ENCODE results near the gene PPME1. TPM values are rescaled to one million over a fixed set of nuclear protein-coding genes. Genes with fewer than 3 reads are reported as not detected.
"Not testable (repeated sequence)": the region's sequence is repeated elsewhere in the genome, so short reads cannot be mapped to it uniquely, and the experiment has no call there.

Gene PPME1
- total and polyA plus RNA-seq, 2 of the 4 experiments (the other 2 are of a cell fraction) = 42.3 to 89.5 TPM

- Histone ChIP-seq H4K5ac (ENCODE audit: low read depth, low read length) (no peak overlapping the region), H2AK5ac (ENCODE audit: low read depth, low read length) (no peak overlapping the region), H3K9me3 (ENCODE audit: control insufficient read depth, insufficient read depth, low read length) (no peaks in the 10 kb centered on the region), H2BK5ac (ENCODE audit: low read depth, low read length, poor library complexity, severe bottlenecking) (peak overlapping the region; percentile 58), H2BK20ac (ENCODE audit: low read depth, low read length) (no peak overlapping the region), H2AK9ac (replicated peaks; ENCODE audit: low read depth, low read length, poor library complexity) (no peak overlapping the region), H3K18ac (ENCODE audit: low read depth, low read length) (no peak overlapping the region), H2AFZ (replicated peaks; ENCODE audit: low read length, poor library complexity) (no peak overlapping the region), H3K9ac (ENCODE audit: low read depth, low read length) (no peak overlapping the region), H3K56ac (ENCODE audit: extremely low read depth, insufficient read depth, low read length) (no peak overlapping the region), H4K20me1 (ENCODE audit: insufficient read depth, low read length) (no peaks in the 10 kb centered on the region), H3K14ac (replicated peaks; ENCODE audit: low read depth, low read length) (no peak overlapping the region), H4K8ac (ENCODE audit: low read depth in 2 of 2, low read length in 2 of 2) (no peak overlapping the region), H3K4me1 (ENCODE audit: control insufficient read depth, insufficient read depth, low read length) (peaks cover 2% of the 10 kb centered on the region; the same call in 1 of the 2 replicates), H3K4me2 (ENCODE audit: low read depth, low read length) (no peak overlapping the region), H2BK120ac (ENCODE audit: low read depth, low read length) (no peak overlapping the region), H4K91ac (ENCODE audit: insufficient read depth, low read depth, low read length) (no peak overlapping the region), H3K9me1 (ENCODE audit: insufficient read depth, low read length) (no peaks in the 10 kb centered on the region; the same call in 1 of the 2 replicates), H3K79me1 (ENCODE audit: low read depth in 1 of 2, low read length in 2 of 2) (peaks cover 0 to 3% of the 10 kb centered on the region in 2 experiments; a peak in 1 of 4 replicates), H3K4ac (ENCODE audit: low read depth, low read length) (no peak overlapping the region), H2BK15ac (ENCODE audit: low read depth, low read length) (no peak overlapping the region), H3K4me3 (ENCODE audit: insufficient read depth, low read depth, low read length) (no peak overlapping the region), H3K27ac (ENCODE audit: insufficient read depth, low read length) (no peak overlapping the region), H3K27me3 (ENCODE audit: control insufficient read depth, insufficient read depth, low read length) (no peaks in the 10 kb centered on the region), H3K23ac (ENCODE audit: low read depth, low read length) (no peak overlapping the region), H3K36me3 (ENCODE audit: control insufficient read depth, insufficient read depth, low read length) (peaks cover 3% of the 10 kb centered on the region)
- dilution Hi-C loops (cut with HindIII; ENCODE audit: low sequenced_read_pairs, unreplicated experiment) (no loop called here), in situ Hi-C loops (cut with MboI; ENCODE audit: low sequenced_read_pairs) (no loop called here), intact Hi-C loops (cut with micrococcal nuclease) (no loop called here)
- TF ChIP-seq NFE2L2 (IDR thresholded peaks at IDR 0.05; ENCODE audit: low read depth, low read length) (no peak), SMC3 (IDR thresholded peaks at IDR 0.05; ENCODE audit: low read depth, low read length) (peak; percentile 28; the same call in 1 of the 2 replicates), USF2 (IDR thresholded peaks at IDR 0.05; ENCODE audit: low read depth, low read length) (no peak), RAD21 (IDR thresholded peaks at IDR 0.05; ENCODE audit: low read length) (peak; percentile 34), RFX5 (IDR thresholded peaks at IDR 0.05; ENCODE audit: low read depth, low read length) (no peak)
- TF ChIP-seq, protein P1, sequence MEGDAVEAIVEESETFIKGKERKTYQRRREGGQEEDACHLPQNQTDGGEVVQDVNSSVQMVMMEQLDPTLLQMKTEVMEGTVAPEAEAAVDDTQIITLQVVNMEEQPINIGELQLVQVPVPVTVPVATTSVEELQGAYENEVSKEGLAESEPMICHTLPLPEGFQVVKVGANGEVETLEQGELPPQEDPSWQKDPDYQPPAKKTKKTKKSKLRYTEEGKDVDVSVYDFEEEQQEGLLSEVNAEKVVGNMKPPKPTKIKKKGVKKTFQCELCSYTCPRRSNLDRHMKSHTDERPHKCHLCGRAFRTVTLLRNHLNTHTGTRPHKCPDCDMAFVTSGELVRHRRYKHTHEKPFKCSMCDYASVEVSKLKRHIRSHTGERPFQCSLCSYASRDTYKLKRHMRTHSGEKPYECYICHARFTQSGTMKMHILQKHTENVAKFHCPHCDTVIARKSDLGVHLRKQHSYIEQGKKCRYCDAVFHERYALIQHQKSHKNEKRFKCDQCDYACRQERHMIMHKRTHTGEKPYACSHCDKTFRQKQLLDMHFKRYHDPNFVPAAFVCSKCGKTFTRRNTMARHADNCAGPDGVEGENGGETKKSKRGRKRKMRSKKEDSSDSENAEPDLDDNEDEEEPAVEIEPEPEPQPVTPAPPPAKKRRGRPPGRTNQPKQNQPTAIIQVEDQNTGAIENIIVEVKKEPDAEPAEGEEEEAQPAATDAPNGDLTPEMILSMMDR (conservative IDR thresholded peaks at IDR 0.05; ENCODE audit: low read depth, low read length) = peak; percentile 21; the same call in 1 of the 2 replicates
- ATAC-seq (ENCODE audit: low read depth) (peak; percentile 37; the same call in 1 of the 2 replicates), DNase-seq (peak; percentile 35)
- ChIA-PET POLR2A (ENCODE audit: unreplicated experiment) (interaction anchor here (0.6 kb wide), 1 partner anchor 867 kb away, joined by 9 read pairs; no protein-coding TSS in a partner anchor), CTCF (no interaction called here)
- BruUV-seq (replicated peaks) = no TSS peak
Observed at GRCh38 chr11:74123008-74123448, 48.1 kb upstream of the PPME1 start.

DNA sequence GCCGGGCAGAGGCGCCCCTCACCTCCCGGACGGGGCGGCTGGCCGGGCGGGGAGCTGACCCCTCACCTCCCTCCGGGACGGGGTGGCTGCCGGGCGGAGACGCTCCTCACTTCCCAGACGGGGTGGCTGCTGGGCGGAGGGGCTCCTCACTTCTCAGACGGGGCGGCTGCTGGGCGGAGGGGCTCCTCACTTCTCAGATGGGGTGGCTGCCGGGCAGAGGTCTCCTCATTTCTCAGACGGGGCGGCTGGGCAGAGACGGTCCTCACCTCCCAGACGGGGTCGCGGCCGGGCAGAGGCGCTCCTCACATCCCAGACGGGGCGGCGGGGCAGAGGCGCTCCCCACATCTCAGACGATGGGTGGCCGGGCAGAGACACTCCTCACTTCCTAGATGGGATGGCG, 42.0 kb upstream of the PPME1 start:
- in situ Hi-C loops (cut with MboI; ENCODE audit: low sequenced_read_pairs); H3K4me2 ChIP-seq (ENCODE audit: low read depth, low read length); H2BK5ac ChIP-seq (ENCODE audit: low read depth, low read length, poor library complexity, severe bottlenecking); H3K79me1 ChIP-seq (ENCODE audit: low read depth in 1 of 2, low read length in 2 of 2); H4K91ac ChIP-seq (ENCODE audit: insufficient read depth, low read depth, low read length); ATAC-seq (ENCODE audit: low read depth); H2AFZ ChIP-seq (replicated peaks; ENCODE audit: low read length, poor library complexity); H2BK20ac ChIP-seq (ENCODE audit: low read depth, low read length); H3K36me3 ChIP-seq (ENCODE audit: control insufficient read depth, insufficient read depth, low read length); H2AK5ac ChIP-seq (ENCODE audit: low read depth, low read length); intact Hi-C loops (cut with micrococcal nuclease); H3K18ac ChIP-seq (ENCODE audit: low read depth, low read length); DNase-seq; H2BK15ac ChIP-seq (ENCODE audit: low read depth, low read length); H3K4ac ChIP-seq (ENCODE audit: low read depth, low read length); dilution Hi-C loops (cut with HindIII; ENCODE audit: low sequenced_read_pairs, unreplicated experiment); H3K23ac ChIP-seq (ENCODE audit: low read depth, low read length); H3K4me1 ChIP-seq (ENCODE audit: control insufficient read depth, insufficient read depth, low read length); H4K8ac ChIP-seq (ENCODE audit: low read depth in 2 of 2, low read length in 2 of 2); H3K9me1 ChIP-seq (ENCODE audit: insufficient read depth, low read length); H3K27ac ChIP-seq (ENCODE audit: insufficient read depth, low read length); H3K4me3 ChIP-seq (ENCODE audit: insufficient read depth, low read depth, low read length); H3K9ac ChIP-seq (ENCODE audit: low read depth, low read length); H3K27me3 ChIP-seq (ENCODE audit: control insufficient read depth, insufficient read depth, low read length); H4K20me1 ChIP-seq (ENCODE audit: insufficient read depth, low read length); POLR2A ChIA-PET (ENCODE audit: unreplicated experiment); H2BK120ac ChIP-seq (ENCODE audit: low read depth, low read length); H3K14ac ChIP-seq (replicated peaks; ENCODE audit: low read depth, low read length); H4K5ac ChIP-seq (ENCODE audit: low read depth, low read length); H3K9me3 ChIP-seq (ENCODE audit: control insufficient read depth, insufficient read depth, low read length); CTCF ChIA-PET; H2AK9ac ChIP-seq (replicated peaks; ENCODE audit: low read depth, low read length, poor library complexity); H3K56ac ChIP-seq (ENCODE audit: extremely low read depth, insufficient read depth, low read length); BruUV-seq (replicated peaks): not testable (repeated sequence)
- no CpG with 5 or more reads among the region's 33 CpGs for WGBS, 2 experiments (ENCODE audit: extremely low coverage in 2 of 2, insufficient read length in 1 of 2)
